GM19239 (cell line): ENCODE measurements around the gene MRPL58.
"Not testable (repeated sequence)": the region's sequence is repeated elsewhere in the genome, so short reads cannot be mapped to it uniquely, and the experiment has no call there.

ENCODE experiments used
- DNase-seq: peaks from one replicate; pipeline ENCODE4 v3.0.0; 2011; ENCODE audit warnings: low spot score; ENCODE audit not compliant: insufficient read length
- FAIRE-seq: peaks from 2 replicates; lab custom pipeline; 2011; peaks lifted over from hg19 to GRCh38; lab: Jason Lieb, UNC

Gene MRPL58

DNA sequence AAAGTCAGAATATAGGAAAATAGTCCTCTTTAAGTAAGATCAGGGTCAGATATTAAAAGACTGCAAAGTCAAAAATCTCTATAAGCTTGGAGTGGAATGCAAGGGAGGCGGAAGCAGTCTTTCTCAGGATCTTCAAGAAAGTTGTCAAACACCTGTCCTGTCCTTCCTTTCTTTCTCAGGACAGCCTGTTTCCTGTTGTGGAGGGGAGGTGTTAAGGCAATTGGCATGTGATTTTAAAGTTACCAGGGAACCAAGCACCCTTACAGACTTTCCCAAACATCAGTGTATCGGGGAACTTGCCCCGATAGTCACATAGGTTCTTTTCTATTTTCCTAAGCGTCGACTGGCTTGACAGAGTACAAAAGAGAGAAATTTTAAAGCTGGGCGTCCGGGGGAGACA is 32.2 kb downstream of the MRPL58 start:
- no peak for FAIRE-seq
- no peak for DNase-seq

GRCh38 chr17:75045946-75046406 is 33.5 kb downstream of the MRPL58 start:
- not testable (repeated sequence) for FAIRE-seq, DNase-seq

DNA sequence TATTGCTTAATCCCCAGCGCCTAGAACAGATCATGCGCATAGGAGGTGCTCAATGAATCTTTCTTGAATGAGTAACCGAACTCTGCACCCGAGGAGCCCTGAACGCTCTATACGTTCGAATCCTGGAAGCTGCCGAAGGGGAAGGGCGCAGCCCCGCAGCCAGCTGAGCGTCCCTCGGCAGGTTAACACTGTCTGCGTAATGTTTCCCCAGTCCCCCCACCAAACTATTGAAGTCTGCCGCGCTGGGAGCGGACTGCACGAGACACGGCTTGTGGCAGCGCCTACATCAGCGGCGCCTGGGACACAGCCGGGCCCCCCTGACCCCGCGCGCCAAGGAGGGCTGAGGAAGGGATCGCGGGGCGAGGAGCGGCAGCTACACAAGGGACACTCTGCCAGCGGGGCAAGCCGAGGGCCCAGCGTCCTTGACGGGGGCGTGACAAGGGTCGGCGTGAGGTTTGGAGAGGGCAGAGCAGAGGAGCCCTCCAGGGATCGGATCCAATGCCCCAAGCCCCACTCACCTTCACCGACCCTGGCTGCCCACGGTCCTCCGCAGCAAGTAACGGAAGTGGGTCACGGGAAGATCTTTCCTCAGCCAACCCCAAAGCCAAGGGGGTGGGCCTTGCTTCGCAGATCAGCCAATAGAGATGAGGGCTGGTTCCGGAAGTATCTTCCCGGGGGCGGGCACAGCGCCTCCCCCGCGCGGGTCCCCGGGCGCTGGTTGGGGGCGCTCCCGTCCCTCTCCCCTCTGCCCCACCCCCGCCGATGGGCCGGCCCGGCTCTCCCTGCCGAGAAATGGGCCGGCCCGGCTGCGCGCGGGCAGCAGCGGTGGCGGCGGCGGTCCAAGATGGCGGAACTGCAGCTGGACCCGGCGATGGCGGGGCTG is 34.2 kb downstream of the MRPL58 start, which contains the start of the genes ATP5PD and KCTD2:
Gene ATP5PD, minus strand, starts transcription at position 563 of the 883 bp plus-strand sequence. CDS start 4,319 bp downstream, outside the sequence.
Gene KCTD2, plus strand, starts transcription at position 819 of the 883 bp plus-strand sequence. Its CDS starts 26 bp downstream, at position 845.
- FAIRE-seq: peak; percentile 95
- DNase-seq: peak; percentile 98

GRCh38 chr17:75047398-75048098 is 35.1 kb downstream of the MRPL58 start:
- no peak for FAIRE-seq
- no peak for DNase-seq

DNA sequence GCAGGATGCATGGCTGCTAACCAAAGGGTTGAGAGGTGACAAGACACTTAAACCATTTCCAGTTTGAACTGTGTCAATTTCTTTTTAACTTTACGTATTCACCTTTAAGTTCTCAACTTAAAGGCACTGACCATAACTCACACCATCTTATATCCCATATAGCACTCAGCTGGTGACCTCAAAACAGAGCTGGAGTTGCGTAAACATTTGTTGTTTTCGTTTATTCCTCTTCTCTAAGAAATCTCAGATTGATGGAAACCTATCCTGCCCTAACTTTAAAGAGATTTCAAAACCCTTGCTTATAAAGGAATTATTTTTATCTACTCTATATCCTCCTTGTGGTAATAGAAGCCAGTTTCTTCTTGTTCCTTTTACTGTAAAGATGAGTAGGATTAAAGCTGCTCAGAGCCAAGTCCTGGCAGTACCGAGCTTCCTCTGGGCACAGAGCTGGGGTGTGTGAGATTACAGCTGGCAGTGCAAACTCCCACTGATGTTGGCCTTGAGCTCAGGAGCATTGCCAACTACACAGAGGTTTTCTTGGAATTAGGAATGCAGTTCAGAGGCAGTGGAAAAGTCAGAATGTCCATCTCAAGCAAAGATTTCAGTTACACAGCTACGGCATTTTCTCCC is 35.9 kb downstream of the MRPL58 start:
- FAIRE-seq (no peak), DNase-seq (no peak)

GRCh38 chr17:75049057-75049456 is 36.6 kb downstream of the MRPL58 start:
- no peak for FAIRE-seq
- no peak for DNase-seq

- FAIRE-seq (no peak), DNase-seq (no peak)
Measured at GRCh38 chr17:75049706-75050105, 37.2 kb downstream of the MRPL58 start.

DNA sequence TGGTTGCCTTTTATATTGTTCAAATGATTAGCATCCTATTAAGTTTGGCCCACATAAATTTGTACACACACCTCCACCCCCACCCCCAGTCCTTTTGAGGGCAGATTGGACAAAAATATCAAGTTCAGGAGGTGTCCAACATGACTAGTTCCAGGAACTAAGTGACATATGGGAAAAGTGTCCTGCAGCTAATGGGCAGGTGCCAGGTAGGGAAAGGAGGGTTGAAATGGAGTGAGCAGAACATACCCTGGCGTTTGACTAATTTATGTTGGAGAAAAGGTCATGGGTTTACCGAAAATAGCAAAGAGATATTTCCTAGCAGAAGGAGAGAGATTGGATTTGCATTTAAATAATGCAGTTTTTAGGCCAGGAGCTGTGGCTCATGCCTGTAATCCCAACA is 39.5 kb downstream of the MRPL58 start:
- DNase-seq (no peak), FAIRE-seq (no peak)

DNA sequence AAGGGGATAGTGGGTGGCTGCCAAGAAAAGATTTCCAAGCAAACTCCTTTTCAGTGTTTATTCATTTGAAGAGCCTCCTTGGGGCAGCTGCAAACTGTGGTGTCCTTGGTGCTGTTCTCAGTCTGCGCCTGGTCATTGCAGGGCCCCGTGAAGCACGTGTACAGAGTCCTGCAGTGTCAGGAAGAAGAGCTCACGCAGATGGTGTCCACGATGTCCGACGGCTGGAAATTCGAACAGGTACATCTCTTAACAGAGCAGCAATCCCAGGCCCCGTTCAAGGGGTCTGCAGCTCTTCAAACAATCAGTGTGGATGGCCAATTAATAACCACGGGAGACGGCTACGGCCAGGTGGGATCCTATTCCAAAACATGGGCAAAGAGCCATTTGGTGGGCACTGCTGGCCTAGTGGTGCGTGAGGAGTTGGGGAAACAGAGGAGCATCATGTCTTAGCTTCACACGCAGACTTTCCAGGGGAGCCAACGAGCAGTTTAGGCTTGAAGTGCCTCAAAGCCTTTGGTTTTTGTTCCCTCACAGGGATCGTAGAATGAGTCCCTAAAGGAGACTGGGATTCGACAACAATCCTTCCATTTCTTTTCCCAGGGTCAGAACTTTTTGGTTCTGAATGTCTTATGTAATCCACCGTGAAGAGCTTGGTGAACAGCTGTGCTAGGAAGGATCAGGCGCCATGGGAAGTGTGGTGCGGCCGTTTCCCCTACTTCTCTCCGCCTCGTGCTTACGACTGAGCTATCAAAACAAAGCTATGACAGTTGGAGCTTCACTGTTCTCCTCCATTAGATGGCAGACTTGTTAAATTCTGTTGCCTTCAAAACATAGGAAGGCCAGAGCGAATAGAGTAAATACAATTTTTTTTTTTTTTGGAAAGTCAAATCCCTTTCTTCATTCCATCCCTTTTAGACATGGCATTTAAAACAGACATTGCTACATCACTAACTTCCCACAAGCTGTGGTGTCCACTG is 47.2 kb downstream of the MRPL58 start:
- FAIRE-seq (no peak), DNase-seq (no peak)

DNA sequence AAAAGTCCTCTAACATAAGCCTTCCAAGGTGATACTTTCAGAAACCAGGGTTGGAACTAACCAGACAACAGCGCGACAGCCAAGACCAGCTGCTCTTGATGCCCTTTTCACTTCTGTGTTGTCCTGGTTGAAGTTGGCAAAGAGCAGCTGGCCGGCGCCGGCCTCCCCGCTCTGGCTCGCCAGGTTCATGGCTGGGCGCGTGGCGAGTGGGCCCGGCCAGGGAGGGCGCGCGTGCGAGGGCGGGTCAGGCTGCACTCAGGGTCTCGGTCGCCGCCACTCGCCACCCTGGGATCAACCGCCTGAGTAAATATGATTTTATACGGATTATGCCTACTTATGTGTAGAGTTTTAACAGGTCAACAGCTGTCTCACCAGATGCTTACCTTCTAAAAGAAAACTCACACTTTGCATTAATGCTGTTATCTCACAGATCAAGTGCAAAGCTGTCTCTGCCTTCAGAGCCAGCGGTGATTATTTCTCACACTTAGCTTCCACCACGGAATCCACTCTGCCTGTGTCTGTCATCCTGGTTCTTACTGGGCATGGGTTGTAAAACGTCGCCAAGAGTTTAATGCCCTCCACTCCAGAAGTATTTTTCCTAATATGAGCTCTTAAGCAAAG is 48.1 kb downstream of the MRPL58 start:
- DNase-seq: no peak
- no peak for FAIRE-seq

GRCh38 chr17:75061055-75061438 is 48.6 kb downstream of the MRPL58 start:
- DNase-seq (no peak), FAIRE-seq (no peak)

GRCh38 chr17:75061618-75062017 is 49.1 kb downstream of the MRPL58 start:
- FAIRE-seq: no peak
- no peak for DNase-seq

DNA sequence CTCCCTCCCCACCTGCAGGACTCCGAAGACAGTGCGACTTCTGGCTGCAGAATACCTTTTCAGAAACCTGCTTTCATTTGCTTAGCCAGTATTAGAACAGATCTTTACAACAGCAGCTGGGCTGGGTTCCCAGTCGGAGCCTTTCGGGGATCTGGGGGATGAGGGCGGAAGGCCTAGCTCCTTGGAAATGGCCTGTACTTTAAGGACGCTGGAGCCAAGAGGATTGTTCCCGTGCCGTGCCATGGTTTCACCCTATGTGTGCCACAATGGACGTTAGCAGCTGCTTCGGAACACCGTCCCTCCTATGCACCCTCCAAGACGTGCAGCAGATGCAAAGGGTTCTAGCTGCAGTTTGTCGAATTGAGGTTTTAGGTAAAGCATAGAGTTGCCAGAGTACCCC is 50.7 kb downstream of the MRPL58 start:
- DNase-seq (no peak), FAIRE-seq (no peak)

DNA sequence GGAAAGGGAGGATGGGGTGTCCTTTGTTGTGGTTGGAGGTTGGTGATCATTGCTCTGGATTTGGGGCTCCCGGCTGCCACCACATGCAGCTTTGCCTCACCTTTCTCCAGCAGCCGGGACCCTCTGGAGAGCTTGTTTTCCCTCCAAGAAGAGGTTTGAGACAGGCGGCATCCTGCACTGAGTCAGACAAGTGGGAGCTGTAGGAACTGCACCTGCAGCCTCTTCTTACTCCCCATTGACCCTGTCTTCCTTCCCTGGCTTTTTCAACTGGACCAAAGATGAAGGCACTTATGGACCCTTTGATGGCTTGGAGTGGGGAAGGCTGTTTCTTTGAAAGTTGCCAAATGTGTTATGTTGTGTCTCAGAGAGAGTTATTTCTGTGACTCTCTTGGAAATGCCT is 51.2 kb downstream of the MRPL58 start:
- FAIRE-seq (no peak), DNase-seq (no peak)

DNA sequence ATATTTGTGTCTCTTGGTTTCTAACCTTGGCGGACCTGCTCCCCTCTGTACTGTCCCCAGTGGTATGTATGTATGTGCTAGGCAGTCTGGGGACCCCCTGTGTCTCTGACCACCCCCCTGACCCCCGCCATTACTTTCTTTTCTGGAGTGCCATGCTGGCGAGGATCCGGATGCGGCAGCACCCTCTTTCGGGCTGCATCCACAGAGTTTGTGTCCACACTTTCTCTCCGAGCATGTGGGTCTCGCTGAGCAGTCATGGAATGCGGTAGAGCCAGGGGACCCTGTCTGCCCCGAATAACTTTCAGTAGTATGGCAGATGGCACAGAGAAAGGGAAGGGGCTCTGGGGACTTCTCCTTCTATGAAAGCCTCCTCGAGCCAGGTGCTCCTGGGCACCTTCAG is 51.6 kb downstream of the MRPL58 start:
- FAIRE-seq (no peak), DNase-seq (no peak)

DNA sequence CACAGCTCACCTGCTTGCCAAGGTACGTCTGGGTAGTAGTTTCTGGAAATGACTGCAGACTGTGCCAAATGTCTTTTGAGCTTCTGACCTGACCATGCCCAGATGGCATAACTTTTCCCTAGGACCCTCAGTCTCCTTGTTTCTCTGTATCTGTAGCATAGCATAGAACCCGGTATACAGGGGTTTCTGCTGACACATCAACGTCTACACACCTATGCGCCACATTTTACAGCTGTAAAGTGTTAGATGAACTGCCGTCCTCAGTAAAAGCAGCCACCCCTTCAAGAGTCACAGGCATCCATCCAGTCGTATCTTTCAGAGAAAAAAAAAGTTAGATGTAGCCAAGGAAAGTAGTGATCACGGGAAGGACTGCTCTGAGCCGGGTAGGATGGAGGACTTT is 52.0 kb downstream of the MRPL58 start:
- DNase-seq (no peak), FAIRE-seq (no peak)

DNA sequence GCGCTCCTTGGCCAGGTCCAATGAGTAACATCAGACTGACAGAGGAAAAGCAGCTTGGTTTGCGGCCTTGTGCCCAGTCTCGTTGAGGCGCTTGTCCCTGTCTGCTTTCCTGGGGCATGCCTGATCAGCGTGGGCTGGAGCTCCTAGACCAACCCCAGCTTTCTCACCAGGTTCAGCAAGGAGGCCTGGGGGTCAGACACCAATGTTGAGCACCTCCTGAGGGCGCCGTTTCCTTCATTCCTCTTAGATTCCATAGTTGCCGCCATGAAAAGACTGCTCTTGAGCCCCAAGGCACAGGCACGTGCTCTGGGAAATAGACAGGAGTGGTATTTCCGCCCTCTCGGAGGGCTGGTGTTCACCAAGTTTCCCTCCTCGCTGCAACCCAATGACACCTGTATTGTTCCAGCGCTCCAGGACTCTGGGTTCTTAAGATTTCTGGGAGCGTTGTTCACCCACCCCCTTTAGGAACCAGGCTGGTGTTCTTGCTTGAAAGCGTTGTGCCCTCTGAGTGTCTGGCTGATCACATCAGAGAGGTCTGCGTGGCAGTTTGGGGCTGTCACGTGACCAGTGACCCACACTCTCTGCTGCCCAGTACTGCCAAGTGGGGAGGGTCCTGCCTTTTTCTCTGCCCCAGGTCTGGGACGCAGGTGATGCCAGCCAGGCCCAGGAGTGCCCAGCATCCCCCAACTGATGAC is 52.5 kb downstream of the MRPL58 start:
- DNase-seq (no peak), FAIRE-seq (no peak)

DNA sequence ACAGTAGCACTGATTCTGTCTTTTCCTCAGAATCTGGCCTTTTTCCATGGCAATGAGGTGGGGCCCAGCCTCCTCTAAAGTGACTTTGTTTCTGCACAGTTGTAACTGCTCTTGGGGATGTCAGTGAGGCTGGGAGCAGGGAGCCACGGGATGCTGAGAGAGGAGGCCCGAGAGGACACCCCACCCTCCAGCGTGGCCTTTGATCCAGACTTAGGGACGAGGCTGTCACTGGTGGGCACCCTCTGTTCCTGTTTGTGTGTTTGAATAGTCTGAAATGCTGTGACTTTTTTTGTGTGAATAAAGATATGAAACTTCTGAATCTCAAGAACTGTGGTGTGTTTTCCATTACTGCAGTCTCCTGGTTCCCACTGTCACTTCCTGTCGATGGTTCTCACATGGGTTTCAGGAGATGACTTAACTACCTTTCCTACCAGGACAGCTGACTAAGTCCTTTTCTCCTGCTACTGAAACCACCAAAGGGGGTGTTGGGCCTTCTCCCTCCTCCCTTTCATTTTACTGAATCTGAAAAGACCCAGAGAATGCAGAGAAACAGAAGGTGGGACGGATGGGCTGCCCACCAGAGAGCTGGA is 53.2 kb downstream of the MRPL58 start:
- DNase-seq (no peak), FAIRE-seq (peak; percentile 88)
